PC-3 (cell line): ENCODE data around the gene MAP1S.

ENCODE experiments used
- CTCF ChIP-seq: fragments of 300-600 bp; sonication (generic); conservative IDR thresholded peaks from 2 replicates; pipeline ENCODE4 v1.5.1; 2017; ENCODE audit warnings: antibody characterized with exemption, low read depth, mild to moderate bottlenecking, low read length
- EZH2 ChIP-seq: fragments of 300-600 bp; sonication (generic); IDR thresholded peaks from one replicate; pipeline ENCODE4 v1.6.1; 2017; ENCODE audit warnings: antibody characterized with exemption, mild to moderate bottlenecking, low read length; ENCODE audit not compliant: unreplicated experiment
- EZH2phosphoT487 ChIP-seq: fragments of 300-600 bp; sonication (generic); IDR thresholded peaks from 2 replicates; pipeline ENCODE4 v1.6.1; 2018; ENCODE audit warnings: mild to moderate bottlenecking, antibody characterized with exemption, low read length, borderline replicate concordance

GRCh38 chr19:17741456-17741855 lies 22.2 kb downstream of the MAP1S start:
- TF ChIP-seq CTCF (no peak), EZH2 (no peak), EZH2phosphoT487 (no peak)
